ENCODE measurements around the gene PPP6R1. TPM values are rescaled to one million over a fixed set of nuclear protein-coding genes. Genes with fewer than 3 reads are reported as not detected.

Gene PPP6R1
- total and polyA plus RNA-seq, 2 of the 13 experiments (the other 11 are each of a cell fraction or from before 2014, with no cell fraction given) = 25.8 to 54.0 TPM

DNA sequence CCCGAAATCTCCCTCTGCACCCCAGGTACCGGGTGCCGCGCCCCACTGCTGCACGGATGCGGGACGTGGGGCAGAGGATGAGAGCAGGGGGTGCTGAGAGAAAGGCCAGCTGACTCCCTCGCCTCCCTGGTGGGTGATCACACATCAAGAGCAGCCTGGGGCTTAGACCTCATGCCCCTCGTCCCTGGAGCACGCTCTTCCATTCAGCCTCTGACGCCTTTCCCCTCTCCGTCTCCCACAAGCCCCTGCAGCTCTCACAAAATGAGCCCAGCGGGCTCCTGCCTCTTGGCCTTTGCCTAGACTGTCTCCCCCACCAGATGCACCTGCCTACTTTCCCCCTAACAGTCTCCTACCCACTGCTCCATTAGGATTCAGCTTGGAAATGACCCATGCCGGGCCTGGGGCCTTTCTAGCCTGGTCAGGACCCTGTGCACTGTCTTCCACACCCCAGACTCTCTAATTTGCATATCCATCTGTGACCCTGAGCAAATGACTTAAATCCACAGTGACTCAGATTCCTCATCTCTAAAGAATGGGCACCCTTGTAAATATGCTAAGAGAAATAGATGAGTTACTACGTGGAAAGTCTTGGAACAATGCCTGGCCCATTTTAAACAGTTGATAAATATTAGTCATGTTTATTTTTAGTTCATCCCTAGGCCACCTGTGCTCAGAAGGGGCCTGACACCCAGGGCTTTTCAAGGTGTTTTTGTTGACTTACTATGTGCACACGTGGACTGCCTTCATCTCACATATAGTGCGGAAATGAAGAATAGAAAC lies 48.9 kb downstream of the PPP6R1 start (continued):
- TF ChIP-seq, protein P1, sequence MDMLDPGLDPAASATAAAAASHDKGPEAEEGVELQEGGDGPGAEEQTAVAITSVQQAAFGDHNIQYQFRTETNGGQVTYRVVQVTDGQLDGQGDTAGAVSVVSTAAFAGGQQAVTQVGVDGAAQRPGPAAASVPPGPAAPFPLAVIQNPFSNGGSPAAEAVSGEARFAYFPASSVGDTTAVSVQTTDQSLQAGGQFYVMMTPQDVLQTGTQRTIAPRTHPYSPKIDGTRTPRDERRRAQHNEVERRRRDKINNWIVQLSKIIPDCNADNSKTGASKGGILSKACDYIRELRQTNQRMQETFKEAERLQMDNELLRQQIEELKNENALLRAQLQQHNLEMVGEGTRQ (IDR thresholded peaks at IDR 0.05; ENCODE audit: low read depth, low read length) = 0 out of 2 replicates have a peak, but pooled peaks have one; percentile 8
- TF ChIP-seq, protein P1 (CRISPR knock-in tag; IDR thresholded peaks at IDR 0.05; ENCODE audit: borderline replicate concordance) = no peak
- TF ChIP-seq, protein P2, sequence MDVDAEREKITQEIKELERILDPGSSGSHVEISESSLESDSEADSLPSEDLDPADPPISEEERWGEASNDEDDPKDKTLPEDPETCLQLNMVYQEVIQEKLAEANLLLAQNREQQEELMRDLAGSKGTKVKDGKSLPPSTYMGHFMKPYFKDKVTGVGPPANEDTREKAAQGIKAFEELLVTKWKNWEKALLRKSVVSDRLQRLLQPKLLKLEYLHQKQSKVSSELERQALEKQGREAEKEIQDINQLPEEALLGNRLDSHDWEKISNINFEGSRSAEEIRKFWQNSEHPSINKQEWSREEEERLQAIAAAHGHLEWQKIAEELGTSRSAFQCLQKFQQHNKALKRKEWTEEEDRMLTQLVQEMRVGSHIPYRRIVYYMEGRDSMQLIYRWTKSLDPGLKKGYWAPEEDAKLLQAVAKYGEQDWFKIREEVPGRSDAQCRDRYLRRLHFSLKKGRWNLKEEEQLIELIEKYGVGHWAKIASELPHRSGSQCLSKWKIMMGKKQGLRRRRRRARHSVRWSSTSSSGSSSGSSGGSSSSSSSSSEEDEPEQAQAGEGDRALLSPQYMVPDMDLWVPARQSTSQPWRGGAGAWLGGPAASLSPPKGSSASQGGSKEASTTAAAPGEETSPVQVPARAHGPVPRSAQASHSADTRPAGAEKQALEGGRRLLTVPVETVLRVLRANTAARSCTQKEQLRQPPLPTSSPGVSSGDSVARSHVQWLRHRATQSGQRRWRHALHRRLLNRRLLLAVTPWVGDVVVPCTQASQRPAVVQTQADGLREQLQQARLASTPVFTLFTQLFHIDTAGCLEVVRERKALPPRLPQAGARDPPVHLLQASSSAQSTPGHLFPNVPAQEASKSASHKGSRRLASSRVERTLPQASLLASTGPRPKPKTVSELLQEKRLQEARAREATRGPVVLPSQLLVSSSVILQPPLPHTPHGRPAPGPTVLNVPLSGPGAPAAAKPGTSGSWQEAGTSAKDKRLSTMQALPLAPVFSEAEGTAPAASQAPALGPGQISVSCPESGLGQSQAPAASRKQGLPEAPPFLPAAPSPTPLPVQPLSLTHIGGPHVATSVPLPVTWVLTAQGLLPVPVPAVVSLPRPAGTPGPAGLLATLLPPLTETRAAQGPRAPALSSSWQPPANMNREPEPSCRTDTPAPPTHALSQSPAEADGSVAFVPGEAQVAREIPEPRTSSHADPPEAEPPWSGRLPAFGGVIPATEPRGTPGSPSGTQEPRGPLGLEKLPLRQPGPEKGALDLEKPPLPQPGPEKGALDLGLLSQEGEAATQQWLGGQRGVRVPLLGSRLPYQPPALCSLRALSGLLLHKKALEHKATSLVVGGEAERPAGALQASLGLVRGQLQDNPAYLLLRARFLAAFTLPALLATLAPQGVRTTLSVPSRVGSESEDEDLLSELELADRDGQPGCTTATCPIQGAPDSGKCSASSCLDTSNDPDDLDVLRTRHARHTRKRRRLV (CRISPR knock-in tag; IDR thresholded peaks at IDR 0.05) = peak; percentile 72
- peak; percentile 88 for TF ChIP-seq FOSL2 (CRISPR knock-in tag; IDR thresholded peaks at IDR 0.05)
- TF ChIP-seq CBX5 (CRISPR knock-in tag; IDR thresholded peaks at IDR 0.05; ENCODE audit: borderline replicate concordance) = no peak
- TF ChIP-seq MAF1 (CRISPR knock-in tag; IDR thresholded peaks at IDR 0.05; ENCODE audit: borderline replicate concordance) = no peak
- TF ChIP-seq ZNF333 (CRISPR knock-in tag; IDR thresholded peaks at IDR 0.05; ENCODE audit: borderline replicate concordance) = no peak
- TF ChIP-seq ZNF383 (CRISPR knock-in tag; IDR thresholded peaks at IDR 0.05; ENCODE audit: borderline replicate concordance) = no peak
- peak; percentile 30; the same call in 1 of the 2 replicates for TF ChIP-seq FOXO1 (CRISPR knock-in tag; IDR thresholded peaks at IDR 0.05)
- TF ChIP-seq ATF1 (CRISPR knock-in tag; IDR thresholded peaks at IDR 0.05) = no peak
- TF ChIP-seq KMT2A (CRISPR knock-in tag; IDR thresholded peaks at IDR 0.05) = no peak
- no peak for TF ChIP-seq FLYWCH1 (CRISPR knock-in tag; IDR thresholded peaks at IDR 0.05)
- no peak for TF ChIP-seq MAZ (IDR thresholded peaks at IDR 0.05; ENCODE audit: borderline replicate concordance, low read depth, low read length)
- no peak for TF ChIP-seq MAZ (CRISPR knock-in tag; IDR thresholded peaks at IDR 0.05; ENCODE audit: low read depth)
- TF ChIP-seq ZNF382 (CRISPR knock-in tag; IDR thresholded peaks at IDR 0.05; ENCODE audit: borderline replicate concordance) = no peak
- TF ChIP-seq NFE2L1 (CRISPR knock-in tag; IDR thresholded peaks at IDR 0.05; ENCODE audit: borderline replicate concordance) = no peak
- TF ChIP-seq, protein P3, sequence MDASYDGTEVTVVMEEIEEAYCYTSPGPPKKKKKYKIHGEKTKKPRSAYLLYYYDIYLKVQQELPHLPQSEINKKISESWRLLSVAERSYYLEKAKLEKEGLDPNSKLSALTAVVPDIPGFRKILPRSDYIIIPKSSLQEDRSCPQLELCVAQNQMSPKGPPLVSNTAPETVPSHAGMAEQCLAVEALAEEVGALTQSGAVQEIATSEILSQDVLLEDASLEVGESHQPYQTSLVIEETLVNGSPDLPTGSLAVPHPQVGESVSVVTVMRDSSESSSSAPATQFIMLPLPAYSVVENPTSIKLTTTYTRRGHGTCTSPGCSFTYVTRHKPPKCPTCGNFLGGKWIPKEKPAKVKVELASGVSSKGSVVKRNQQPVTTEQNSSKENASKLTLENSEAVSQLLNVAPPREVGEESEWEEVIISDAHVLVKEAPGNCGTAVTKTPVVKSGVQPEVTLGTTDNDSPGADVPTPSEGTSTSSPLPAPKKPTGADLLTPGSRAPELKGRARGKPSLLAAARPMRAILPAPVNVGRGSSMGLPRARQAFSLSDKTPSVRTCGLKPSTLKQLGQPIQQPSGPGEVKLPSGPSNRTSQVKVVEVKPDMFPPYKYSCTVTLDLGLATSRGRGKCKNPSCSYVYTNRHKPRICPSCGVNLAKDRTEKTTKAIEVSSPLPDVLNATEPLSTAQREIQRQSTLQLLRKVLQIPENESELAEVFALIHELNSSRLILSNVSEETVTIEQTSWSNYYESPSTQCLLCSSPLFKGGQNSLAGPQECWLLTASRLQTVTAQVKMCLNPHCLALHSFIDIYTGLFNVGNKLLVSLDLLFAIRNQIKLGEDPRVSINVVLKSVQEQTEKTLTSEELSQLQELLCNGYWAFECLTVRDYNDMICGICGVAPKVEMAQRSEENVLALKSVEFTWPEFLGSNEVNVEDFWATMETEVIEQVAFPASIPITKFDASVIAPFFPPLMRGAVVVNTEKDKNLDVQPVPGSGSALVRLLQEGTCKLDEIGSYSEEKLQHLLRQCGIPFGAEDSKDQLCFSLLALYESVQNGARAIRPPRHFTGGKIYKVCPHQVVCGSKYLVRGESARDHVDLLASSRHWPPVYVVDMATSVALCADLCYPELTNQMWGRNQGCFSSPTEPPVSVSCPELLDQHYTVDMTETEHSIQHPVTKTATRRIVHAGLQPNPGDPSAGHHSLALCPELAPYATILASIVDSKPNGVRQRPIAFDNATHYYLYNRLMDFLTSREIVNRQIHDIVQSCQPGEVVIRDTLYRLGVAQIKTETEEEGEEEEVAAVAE (CRISPR knock-in tag; IDR thresholded peaks at IDR 0.05; ENCODE audit: borderline replicate concordance) = no peak
- TF ChIP-seq KLF11 (CRISPR knock-in tag; IDR thresholded peaks at IDR 0.05) = no peak
- 0 out of 2 replicates have a peak, but pooled peaks have one; percentile 7 for TF ChIP-seq THAP11 (CRISPR knock-in tag; IDR thresholded peaks at IDR 0.05)
